Measurements from ENCODE around the gene LBHD2.

GRCh38 chr14:103135333-103136260 is 51.6 kb downstream of the LBHD2 start:
- TF ChIP-seq POLR2A (IDR thresholded peaks at IDR 0.05) (no peak), CTCF (IDR thresholded peaks at IDR 0.05 in 8 of 11, conservative IDR thresholded peaks at IDR 0.05 in 3 of 11) (no peak), POLR2AphosphoS5 (IDR thresholded peaks at IDR 0.05) (peak in 1 of 3 donors; percentile 37)
